ENCODE data around the gene PSMC5. TPM values are rescaled to one million over a fixed set of nuclear protein-coding genes. Genes with fewer than 3 reads are reported as not detected.
"Not testable (repeated sequence)": the region's sequence is repeated elsewhere in the genome, so short reads cannot be mapped to it uniquely, and the experiment has no call there.

The PSMC5 gene
- total RNA-seq, 1 donor from 2014 or later: 116 TPM

DNA sequence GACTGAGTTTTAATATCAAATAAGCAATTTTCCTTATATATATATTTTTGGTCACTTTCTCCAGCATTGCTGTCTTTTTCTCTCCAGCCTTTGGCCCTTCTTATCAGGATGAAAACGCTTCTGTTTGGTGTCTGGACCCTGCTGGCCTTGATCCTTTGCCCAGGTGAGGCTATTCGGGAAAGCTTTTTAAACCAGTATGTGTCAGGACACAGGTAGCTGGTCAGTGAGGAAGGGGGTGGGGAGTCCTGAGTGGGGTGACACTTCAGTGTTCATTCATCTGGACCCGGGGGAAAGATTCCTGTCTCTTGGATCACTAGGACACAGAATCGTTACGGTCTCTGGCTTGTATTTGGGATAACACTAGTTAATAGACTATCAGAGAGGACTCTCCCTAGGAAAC is 27.5 kb downstream of the PSMC5 start:
- Histone ChIP-seq H3K36me3 (ENCODE audit: insufficient read depth, low read length) (no peaks in the 10 kb centered on the region), H4K20me1 (ENCODE audit: insufficient read depth, low read length) (no peaks in the 10 kb centered on the region), H3K27ac (ENCODE audit: low read depth, low read length) (no peak overlapping the region), H3K9ac (ENCODE audit: low read length) (no peak overlapping the region), H3K4me2 (ENCODE audit: low read length) (no peak overlapping the region), H3K27me3 (ENCODE audit: insufficient read depth, low read length) (peaks cover 18% of the 10 kb centered on the region), H3K9me3 (ENCODE audit: insufficient read depth, low read depth, low read length) (no peaks in the 10 kb centered on the region), H2AFZ (ENCODE audit: low read depth, low read length) (no peak overlapping the region), H3K4me1 (ENCODE audit: insufficient read depth, low read length) (no peaks in the 10 kb centered on the region), H3K4me3 (ENCODE audit: insufficient read depth, low read depth, low read length) (no peak overlapping the region), H3K79me2 (ENCODE audit: insufficient read depth, low read length) (no peaks in the 10 kb centered on the region)
- DNase-seq (ENCODE audit: low read depth): no peak
- TF ChIP-seq EZH2 (IDR thresholded peaks at IDR 0.05; ENCODE audit: insufficient read depth, low read length): no peak
- TF ChIP-seq, protein P1, sequence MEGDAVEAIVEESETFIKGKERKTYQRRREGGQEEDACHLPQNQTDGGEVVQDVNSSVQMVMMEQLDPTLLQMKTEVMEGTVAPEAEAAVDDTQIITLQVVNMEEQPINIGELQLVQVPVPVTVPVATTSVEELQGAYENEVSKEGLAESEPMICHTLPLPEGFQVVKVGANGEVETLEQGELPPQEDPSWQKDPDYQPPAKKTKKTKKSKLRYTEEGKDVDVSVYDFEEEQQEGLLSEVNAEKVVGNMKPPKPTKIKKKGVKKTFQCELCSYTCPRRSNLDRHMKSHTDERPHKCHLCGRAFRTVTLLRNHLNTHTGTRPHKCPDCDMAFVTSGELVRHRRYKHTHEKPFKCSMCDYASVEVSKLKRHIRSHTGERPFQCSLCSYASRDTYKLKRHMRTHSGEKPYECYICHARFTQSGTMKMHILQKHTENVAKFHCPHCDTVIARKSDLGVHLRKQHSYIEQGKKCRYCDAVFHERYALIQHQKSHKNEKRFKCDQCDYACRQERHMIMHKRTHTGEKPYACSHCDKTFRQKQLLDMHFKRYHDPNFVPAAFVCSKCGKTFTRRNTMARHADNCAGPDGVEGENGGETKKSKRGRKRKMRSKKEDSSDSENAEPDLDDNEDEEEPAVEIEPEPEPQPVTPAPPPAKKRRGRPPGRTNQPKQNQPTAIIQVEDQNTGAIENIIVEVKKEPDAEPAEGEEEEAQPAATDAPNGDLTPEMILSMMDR (IDR thresholded peaks at IDR 0.05; ENCODE audit: insufficient read depth, low read depth, low read length): no peak
- Mint-ChIP-seq H3K36me3 (ENCODE audit: low read depth, unreplicated experiment) (no peaks in the 10 kb centered on the region), H3K4me3 (ENCODE audit: unreplicated experiment) (no peak overlapping the region), H3K9me3 (ENCODE audit: unreplicated experiment) (no peaks in the 10 kb centered on the region), H3K27ac (ENCODE audit: unreplicated experiment) (no peak overlapping the region), H3K27me3 (ENCODE audit: low read depth, unreplicated experiment) (peaks cover 31% of the 10 kb centered on the region), H3K4me1 (ENCODE audit: low read depth, unreplicated experiment) (no peaks in the 10 kb centered on the region)
- no peak for FAIRE-seq

DNA sequence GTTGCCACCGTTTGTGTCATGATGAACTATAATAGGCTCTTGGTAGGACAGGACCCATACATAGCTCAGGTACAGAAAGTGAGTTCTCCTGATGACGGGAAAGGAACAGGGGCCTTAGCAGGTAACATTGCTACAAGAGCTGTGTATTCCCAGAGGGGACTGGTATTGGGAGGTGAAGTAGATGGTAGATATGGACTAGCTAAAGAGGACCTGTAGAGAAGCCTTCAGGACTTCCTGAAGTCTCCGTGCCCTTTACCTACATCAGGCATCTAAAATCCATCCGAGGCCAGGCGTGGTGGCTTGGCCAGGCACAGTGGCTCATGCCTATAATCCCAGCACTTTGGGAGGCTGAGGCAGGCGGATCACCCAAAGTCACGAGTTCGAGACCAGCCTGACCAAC is 28.0 kb downstream of the PSMC5 start:
- Histone ChIP-seq H3K4me1 (ENCODE audit: insufficient read depth, low read length) (no peaks in the 10 kb centered on the region), H4K20me1 (ENCODE audit: insufficient read depth, low read length) (no peaks in the 10 kb centered on the region), H2AFZ (ENCODE audit: low read depth, low read length) (no peak overlapping the region), H3K79me2 (ENCODE audit: insufficient read depth, low read length) (no peaks in the 10 kb centered on the region), H3K27me3 (ENCODE audit: insufficient read depth, low read length) (peaks cover 23% of the 10 kb centered on the region), H3K4me3 (ENCODE audit: insufficient read depth, low read depth, low read length) (no peak overlapping the region), H3K4me2 (ENCODE audit: low read length) (no peak overlapping the region), H3K27ac (ENCODE audit: low read depth, low read length) (no peak overlapping the region), H3K36me3 (ENCODE audit: insufficient read depth, low read length) (no peaks in the 10 kb centered on the region), H3K9ac (ENCODE audit: low read length) (no peak overlapping the region), H3K9me3 (ENCODE audit: insufficient read depth, low read depth, low read length) (no peaks in the 10 kb centered on the region)
- Mint-ChIP-seq H3K4me3 (ENCODE audit: unreplicated experiment) (no peak overlapping the region), H3K27me3 (ENCODE audit: low read depth, unreplicated experiment) (peaks cover 36% of the 10 kb centered on the region), H3K36me3 (ENCODE audit: low read depth, unreplicated experiment) (no peaks in the 10 kb centered on the region), H3K9me3 (ENCODE audit: unreplicated experiment) (no peaks in the 10 kb centered on the region), H3K27ac (ENCODE audit: unreplicated experiment) (no peak overlapping the region), H3K4me1 (ENCODE audit: low read depth, unreplicated experiment) (no peaks in the 10 kb centered on the region)
- DNase-seq (ENCODE audit: low read depth): no peak
- no peak for FAIRE-seq
- no peak for TF ChIP-seq EZH2 (IDR thresholded peaks at IDR 0.05; ENCODE audit: insufficient read depth, low read length)
- TF ChIP-seq, protein P1 (IDR thresholded peaks at IDR 0.05; ENCODE audit: insufficient read depth, low read depth, low read length): no peak

DNA sequence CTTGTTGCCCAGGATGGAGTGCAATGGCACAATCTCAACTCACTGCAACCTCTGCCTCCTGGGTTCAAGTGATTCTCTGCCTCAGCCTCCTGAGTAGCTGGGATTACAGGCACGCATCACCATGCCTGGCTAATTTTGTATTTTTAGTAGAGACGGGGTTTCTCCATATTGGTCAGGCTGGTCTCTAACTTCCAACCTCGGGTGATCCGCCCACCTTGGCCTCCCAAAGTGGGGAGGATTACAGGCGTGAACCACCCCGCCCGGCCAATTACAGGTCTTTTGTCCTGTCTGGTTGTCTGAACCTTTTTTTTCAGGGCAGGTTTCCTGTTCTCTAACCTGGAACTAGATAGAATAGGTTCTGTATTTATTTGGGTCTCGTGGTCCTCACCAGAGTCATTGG is 29.2 kb downstream of the PSMC5 start:
- H3K27me3 ChIP-seq (ENCODE audit: insufficient read depth, low read length): peaks cover 28% of the 10 kb centered on the region
- not testable (repeated sequence) for H2AFZ ChIP-seq (ENCODE audit: low read depth, low read length); H3K27ac ChIP-seq (ENCODE audit: low read depth, low read length); H3K4me1 ChIP-seq (ENCODE audit: insufficient read depth, low read length); H3K79me2 ChIP-seq (ENCODE audit: insufficient read depth, low read length); H3K9ac ChIP-seq (ENCODE audit: low read length); H3K9me3 ChIP-seq (ENCODE audit: insufficient read depth, low read depth, low read length); H3K9me3 Mint-ChIP-seq (ENCODE audit: unreplicated experiment); H3K4me1 Mint-ChIP-seq (ENCODE audit: low read depth, unreplicated experiment); H3K27ac Mint-ChIP-seq (ENCODE audit: unreplicated experiment); H3K36me3 Mint-ChIP-seq (ENCODE audit: low read depth, unreplicated experiment); FAIRE-seq; H3K4me3 ChIP-seq (ENCODE audit: insufficient read depth, low read depth, low read length); H3K36me3 ChIP-seq (ENCODE audit: insufficient read depth, low read length); H3K4me3 Mint-ChIP-seq (ENCODE audit: unreplicated experiment); H4K20me1 ChIP-seq (ENCODE audit: insufficient read depth, low read length); H3K4me2 ChIP-seq (ENCODE audit: low read length); DNase-seq (ENCODE audit: low read depth)
- H3K27me3 Mint-ChIP-seq (ENCODE audit: low read depth, unreplicated experiment): peaks cover 43% of the 10 kb centered on the region
